Mesenchymal stem cell (in vitro differentiated cells and primary cell): Measurements from ENCODE around the gene DSC3.

Experiments used
- DNase-seq: peaks from one replicate; pipeline ENCODE4 v3.0.0-alpha.2; 2013
- H2AFZ ChIP-seq: one replicate; pipeline ENCODE4 v1.6.1; 2013; ENCODE audit warnings: low read depth, mild to moderate bottlenecking, control low read depth, inconsistent platforms, low read length, moderate library complexity
- H2AK5ac ChIP-seq: 2 replicates; pipeline ENCODE4 v1.6.1; 2013; ENCODE audit warnings: low read length, moderate library complexity, mild to moderate bottlenecking, inconsistent platforms; ENCODE audit not compliant: severe bottlenecking
- H2BK120ac ChIP-seq: one replicate; pipeline ENCODE4 v1.6.1; 2013; ENCODE audit warnings: low read depth, mild to moderate bottlenecking, inconsistent platforms, low read length, moderate library complexity
- H2BK12ac ChIP-seq, 2 experiments: one replicate each; pipeline ENCODE4 v1.6.1; 2013; ENCODE audit warnings: inconsistent platforms in 2 of 2, low read length in 2 of 2, mild to moderate bottlenecking in 2 of 2, moderate library complexity in 2 of 2, control low read depth in 1 of 2
- H2BK15ac ChIP-seq: one replicate; pipeline ENCODE4 v1.6.1; 2013; ENCODE audit warnings: mild to moderate bottlenecking, low read depth, inconsistent platforms; ENCODE audit not compliant: poor library complexity, severe bottlenecking
- H2BK5ac ChIP-seq: 2 replicates; pipeline ENCODE4 v1.6.1; 2013; ENCODE audit warnings: low read depth, mild to moderate bottlenecking, low read length, control low read depth, inconsistent platforms; ENCODE audit not compliant: poor library complexity, severe bottlenecking
- H3K14ac ChIP-seq, 2 experiments: one replicate each; pipeline ENCODE4 v1.6.1; 2013; ENCODE audit warnings: inconsistent platforms in 2 of 2, low read length in 2 of 2, control low read depth in 1 of 2, mild to moderate bottlenecking in 1 of 2, moderate library complexity in 1 of 2
- H3K18ac ChIP-seq, 2 experiments: one replicate each; pipeline ENCODE4 v1.6.1; 2013; ENCODE audit warnings: inconsistent platforms in 2 of 2, low read length in 2 of 2, control low read depth in 1 of 2, low read depth in 1 of 2, mild to moderate bottlenecking in 1 of 2
- H3K23ac ChIP-seq, 2 experiments: one replicate each; pipeline ENCODE4 v1.6.1; 2013; ENCODE audit warnings: inconsistent platforms in 2 of 2, low read length in 2 of 2, mild to moderate bottlenecking in 2 of 2, moderate library complexity in 2 of 2, control low read depth in 1 of 2
- H3K27ac ChIP-seq: 2 replicates; pipeline ENCODE4 v1.5.1; 2013; ENCODE audit warnings: mild to moderate bottlenecking, moderate library complexity, low read length, control low read depth, inconsistent platforms; ENCODE audit not compliant: poor library complexity, severe bottlenecking
- H3K27me3 ChIP-seq, 2 experiments: 2 replicates each; pipeline versions ENCODE4 v1.6.1 to v1.7.0; 2013; ENCODE audit warnings: low read length in 2 of 2, mild to moderate bottlenecking in 2 of 2, moderate library complexity in 2 of 2, control low read depth in 1 of 2, inconsistent platforms in 1 of 2; ENCODE audit not compliant: control insufficient read depth in 1 of 2, insufficient read depth in 1 of 2
- H3K36me3 ChIP-seq, 2 experiments: 2 replicates each; pipeline versions ENCODE4 v1.6.1 to v1.7.0; 2013; ENCODE audit warnings: low read length in 2 of 2, control low read depth in 1 of 2, inconsistent platforms in 1 of 2, low read depth in 1 of 2, mild to moderate bottlenecking in 1 of 2; ENCODE audit not compliant: insufficient read depth in 2 of 2, control insufficient read depth in 1 of 2
- H3K4ac ChIP-seq, 2 experiments: one replicate each; pipeline ENCODE4 v1.6.1; 2013; ENCODE audit warnings: inconsistent platforms in 2 of 2, low read length in 2 of 2, mild to moderate bottlenecking in 2 of 2, moderate library complexity in 2 of 2, control low read depth in 1 of 2, low read depth in 1 of 2
- H3K4me1 ChIP-seq: 2 replicates; pipeline ENCODE4 v1.6.1; 2013; ENCODE audit warnings: low read depth, low read length, control low read depth; ENCODE audit not compliant: control insufficient read depth, insufficient read depth
- H3K4me2 ChIP-seq: 2 replicates; pipeline ENCODE4 v1.6.1; 2013; ENCODE audit warnings: low read length, mild to moderate bottlenecking, inconsistent platforms; ENCODE audit not compliant: poor library complexity, severe bottlenecking
- H3K4me3 ChIP-seq, 2 experiments: 2 replicates each; pipeline versions ENCODE4 v1.5.1 to v1.7.0; 2013; ENCODE audit warnings: low read length in 2 of 2, mild to moderate bottlenecking in 2 of 2, control low read depth in 1 of 2, low read depth in 1 of 2; ENCODE audit not compliant: insufficient read depth in 1 of 2
- H3K79me1 ChIP-seq: replicated peaks from 2 replicates; pipeline ENCODE4 v1.6.1; 2013; ENCODE audit warnings: mild to moderate bottlenecking, control low read depth, low read length, inconsistent platforms; ENCODE audit not compliant: poor library complexity, severe bottlenecking
- H3K9ac ChIP-seq: 2 replicates; pipeline ENCODE4 v1.7.0; 2013; ENCODE audit warnings: mild to moderate bottlenecking, low read length, moderate library complexity
- H3K9me3 ChIP-seq: 2 replicates; pipeline ENCODE4 v1.7.0; 2013; ENCODE audit warnings: mild to moderate bottlenecking, low read length; ENCODE audit not compliant: control insufficient read depth
- H4K8ac ChIP-seq: one replicate; pipeline ENCODE4 v1.6.1; 2013; ENCODE audit warnings: inconsistent platforms, mild to moderate bottlenecking, low read length, moderate library complexity
- H4K91ac ChIP-seq: one replicate; pipeline ENCODE4 v1.6.1; 2013; ENCODE audit warnings: mild to moderate bottlenecking, low read length, inconsistent platforms
- WGBS: methylation state at CpG from one replicate; pipeline ENCODE4 v1.1.7; 2013; ENCODE audit warnings: mixed read lengths; 5-methylcytosine and 5-hydroxymethylcytosine counted together

The DSC3 gene

GRCh38 chr18:30999887-31000628, 42.5 kb downstream of the DSC3 start:
- H2BK12ac ChIP-seq: no peak overlapping the region
- H2BK120ac ChIP-seq: no peak overlapping the region
- no peak overlapping the region for H3K4ac ChIP-seq
- H3K14ac ChIP-seq: no peak overlapping the region
- no peak overlapping the region for H4K8ac ChIP-seq
- peaks cover 0 to under 1% of the 10 kb centered on the region in 2 experiments for H3K36me3 ChIP-seq
- peaks cover 4% of the 10 kb centered on the region for H3K79me1 ChIP-seq
- no peaks in the 10 kb centered on the region for H3K27me3 ChIP-seq
- no peak overlapping the region for H3K4me2 ChIP-seq
- no peak overlapping the region for H3K18ac ChIP-seq
- no peaks in the 10 kb centered on the region for H3K4me1 ChIP-seq
- H2BK5ac ChIP-seq: no peak overlapping the region
- no peak overlapping the region for H2BK15ac ChIP-seq
- no peak overlapping the region for H2AK5ac ChIP-seq
- 82% methylated on average over 8 of the region's 8 CpGs for WGBS
- H3K9me3 ChIP-seq: no peaks in the 10 kb centered on the region
- no peak overlapping the region for H4K91ac ChIP-seq
- H3K9ac ChIP-seq: no peak overlapping the region
- no peak overlapping the region for H3K27ac ChIP-seq
- H2AFZ ChIP-seq: no peak overlapping the region
- no peak for DNase-seq
- H3K23ac ChIP-seq: no peak overlapping the region
- H3K4me3 ChIP-seq: no peak overlapping the region

GRCh38 chr18:30999186-30999585, 43.4 kb downstream of the DSC3 start:
- Histone ChIP-seq H3K4ac (no peak overlapping the region), H3K9ac (no peak overlapping the region), H4K8ac (no peak overlapping the region), H4K91ac (no peak overlapping the region), H2BK120ac (no peak overlapping the region), H2BK5ac (no peak overlapping the region), H3K27me3 (no peaks in the 10 kb centered on the region), H3K79me1 (peaks cover 4% of the 10 kb centered on the region), H3K4me2 (no peak overlapping the region), H3K18ac (no peak overlapping the region), H3K4me3 (no peak overlapping the region), H2BK12ac (no peak overlapping the region), H3K14ac (no peak overlapping the region), H3K36me3 (peaks cover 0 to 3% of the 10 kb centered on the region in 2 experiments), H3K27ac (no peak overlapping the region), H2AFZ (no peak overlapping the region), H3K9me3 (no peaks in the 10 kb centered on the region), H2AK5ac (no peak overlapping the region), H3K4me1 (no peaks in the 10 kb centered on the region), H2BK15ac (no peak overlapping the region), H3K23ac (no peak overlapping the region)
- WGBS: no CpG with 5 or more reads among the region's 2 CpGs
- DNase-seq: peak; percentile 2

DNA sequence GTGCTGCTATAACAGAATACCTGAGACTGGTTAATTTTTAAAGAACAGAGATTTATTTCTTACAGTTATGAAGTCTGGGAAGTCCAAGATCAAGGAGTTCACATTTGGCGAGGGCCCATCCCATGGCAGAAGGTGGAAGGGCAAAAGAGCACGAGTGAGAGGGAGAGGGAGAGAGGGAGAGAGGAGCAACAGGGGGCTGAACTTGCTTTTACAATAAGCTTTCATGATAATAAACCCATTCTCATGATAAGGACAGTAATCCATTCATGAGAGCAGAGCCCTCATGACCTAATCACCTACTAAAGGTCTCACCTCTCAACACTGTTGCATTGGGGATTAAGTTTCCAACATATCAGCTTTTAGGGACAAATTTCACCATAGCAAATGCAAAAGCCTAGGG, 45.3 kb downstream of the DSC3 start:
- Histone ChIP-seq H4K8ac (no peak overlapping the region), H2AFZ (no peak overlapping the region), H2BK12ac (no peak overlapping the region), H3K4ac (no peak overlapping the region), H3K14ac (no peak overlapping the region), H3K36me3 (peaks cover 0 to 3% of the 10 kb centered on the region in 2 experiments), H2AK5ac (no peak overlapping the region), H3K23ac (no peak overlapping the region), H3K4me1 (no peaks in the 10 kb centered on the region), H3K18ac (no peak overlapping the region), H2BK120ac (no peak overlapping the region), H2BK5ac (no peak overlapping the region), H3K4me3 (no peak overlapping the region), H3K79me1 (peaks cover 2% of the 10 kb centered on the region), H3K9ac (no peak overlapping the region), H4K91ac (no peak overlapping the region), H3K4me2 (no peak overlapping the region), H3K9me3 (no peaks in the 10 kb centered on the region), H2BK15ac (no peak overlapping the region), H3K27me3 (no peaks in the 10 kb centered on the region), H3K27ac (no peak overlapping the region)
- DNase-seq: no peak
- WGBS: 62% methylated on average over 1 of the region's 2 CpGs

DNA sequence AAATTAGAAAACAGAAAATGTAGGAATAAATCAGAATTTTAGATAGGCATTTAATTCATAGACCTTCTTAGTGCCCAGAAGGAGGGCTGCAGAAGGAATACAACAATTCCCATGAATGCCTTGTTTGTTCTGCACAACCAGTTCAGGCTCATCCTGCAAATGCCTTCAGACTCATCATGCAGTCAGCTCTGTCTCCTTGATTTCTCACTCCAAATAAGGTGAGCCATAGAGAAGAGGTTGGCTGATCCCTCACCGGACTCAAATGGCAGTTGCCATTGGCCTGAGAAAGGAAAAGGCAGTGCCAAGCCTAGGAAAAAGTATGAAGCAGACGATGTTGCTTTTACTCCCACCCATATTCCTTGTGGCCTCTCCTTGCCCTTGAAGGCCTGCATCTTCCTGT, 50.3 kb downstream of the DSC3 start:
- Histone ChIP-seq H3K9me3 (no peaks in the 10 kb centered on the region), H3K79me1 (peaks cover 2% of the 10 kb centered on the region), H2AK5ac (no peak overlapping the region), H3K4me3 (no peak overlapping the region), H3K18ac (no peak overlapping the region), H2BK5ac (no peak overlapping the region), H3K4me2 (no peak overlapping the region), H2AFZ (no peak overlapping the region), H4K91ac (no peak overlapping the region), H2BK120ac (no peak overlapping the region), H3K4ac (no peak overlapping the region), H4K8ac (no peak overlapping the region), H2BK12ac (no peak overlapping the region), H3K27ac (no peak overlapping the region), H3K14ac (no peak overlapping the region), H3K36me3 (peaks cover 0 to 3% of the 10 kb centered on the region in 2 experiments), H3K4me1 (no peaks in the 10 kb centered on the region), H2BK15ac (no peak overlapping the region), H3K27me3 (no peaks in the 10 kb centered on the region), H3K23ac (no peak overlapping the region), H3K9ac (no peak overlapping the region)
- WGBS: 100% methylated on average over 2 of the region's 2 CpGs
- DNase-seq: no peak
